WTC11 (cell line): Measurements from ENCODE around the gene ACP3. TPM values are rescaled to one million over a fixed set of nuclear protein-coding genes. Genes with fewer than 3 reads are reported as not detected.

Experiments
- ATAC-seq: fragments of 200-7000 bp; cut with Tn5 transposase; 2 replicates; pipeline ENCODE4 v1.10.0; 2021; ENCODE audit warnings: mild to moderate bottlenecking, moderate library complexity
- CTCF ChIA-PET: fragments of 300-600 bp; sonication (Branson Sonifier 250); formaldehyde crosslinking; loops from one replicate; lab custom pipeline; 2021; ENCODE audit warnings: antibody characterized with exemption; lab: Charles Lee
- POLR2A ChIA-PET: fragments of 350-600 bp; sonication (Branson Sonifier 250); formaldehyde crosslinking; loops from one replicate; lab custom pipeline; 2021; ENCODE audit warnings: antibody characterized with exemption; lab: Charles Lee
- DNase-seq: peaks from one replicate; pipeline ENCODE4 v3.0.0; 2021; ENCODE audit warnings: low spot score
- H3K27ac Mint-ChIP-seq: 2 replicates; pipeline ENCODE4 v1.8.0; 2021; ENCODE audit warnings: mixed read lengths
- H3K27me3 Mint-ChIP-seq: 2 replicates; pipeline ENCODE4 v1.8.0; 2021; ENCODE audit warnings: low read depth, mild to moderate bottlenecking, moderate library complexity, mixed read lengths
- H3K36me3 Mint-ChIP-seq: 2 replicates; pipeline ENCODE4 v1.8.0; 2021; ENCODE audit warnings: mixed read lengths
- H3K4me1 Mint-ChIP-seq: 2 replicates; pipeline ENCODE4 v1.8.0; 2022; ENCODE audit warnings: mixed read lengths
- H3K4me3 Mint-ChIP-seq: 2 replicates; pipeline ENCODE4 v1.8.0; 2021; ENCODE audit warnings: mild to moderate bottlenecking, moderate library complexity, mixed read lengths
- H3K9me3 Mint-ChIP-seq: 2 replicates; pipeline ENCODE4 v1.8.0; 2021; ENCODE audit warnings: mixed read lengths
- ELF4 ChIP-seq: sonication (generic); formaldehyde crosslinking; IDR thresholded peaks from 2 replicates; pipeline ENCODE4 v1.8.1; 2022; ENCODE audit warnings: low read depth, mild to moderate bottlenecking, moderate library complexity, missing genetic modification reagents
- FOXK1 ChIP-seq: sonication (generic); formaldehyde crosslinking; IDR thresholded peaks from 2 replicates; pipeline ENCODE4 v1.8.0; 2022; ENCODE audit warnings: mild to moderate bottlenecking, moderate library complexity, missing genetic modification reagents
- JAZF1 ChIP-seq: fragments of 250-450 bp; sonication (Bioruptor Pico); IDR thresholded peaks from 2 replicates; pipeline ENCODE4 v1.9.0; 2021; ENCODE audit warnings: moderate library complexity, mild to moderate bottlenecking, inconsistent platforms
- MAX ChIP-seq: sonication (generic); formaldehyde crosslinking; IDR thresholded peaks from 2 replicates; pipeline ENCODE4 v1.8.0; 2022; ENCODE audit warnings: mild to moderate bottlenecking, missing genetic modification reagents
- MYBL2 ChIP-seq: sonication (generic); formaldehyde crosslinking; IDR thresholded peaks from 2 replicates; pipeline ENCODE4 v1.8.1; 2023; ENCODE audit warnings: mild to moderate bottlenecking, moderate library complexity, missing genetic modification reagents
- NFYB ChIP-seq: sonication (generic); formaldehyde crosslinking; conservative IDR thresholded peaks from 2 replicates; pipeline ENCODE4 v1.8.0; 2022; ENCODE audit warnings: low read depth, missing genetic modification reagents
- NR3C1 ChIP-seq: sonication (generic); formaldehyde crosslinking; conservative IDR thresholded peaks from 2 replicates; pipeline ENCODE4 v1.8.1; 2023; ENCODE audit warnings: low read depth, mild to moderate bottlenecking, missing genetic modification reagents
- SP1 ChIP-seq: sonication (generic); formaldehyde crosslinking; conservative IDR thresholded peaks from 2 replicates; pipeline ENCODE4 v1.8.1; 2022; ENCODE audit warnings: missing genetic modification reagents
- TCF7 ChIP-seq: sonication (generic); formaldehyde crosslinking; IDR thresholded peaks from 2 replicates; pipeline ENCODE4 v1.8.0; 2022; ENCODE audit warnings: mild to moderate bottlenecking, low read depth, missing genetic modification reagents, moderate library complexity
- TEAD1 ChIP-seq: sonication (generic); formaldehyde crosslinking; IDR thresholded peaks from 2 replicates; pipeline ENCODE4 v1.8.0; 2022; ENCODE audit warnings: mild to moderate bottlenecking, missing genetic modification reagents
- TP53 ChIP-seq: sonication (generic); formaldehyde crosslinking; IDR thresholded peaks from 2 replicates; pipeline ENCODE4 v1.8.1; 2023; ENCODE audit warnings: mild to moderate bottlenecking, missing genetic modification reagents
- USF1 ChIP-seq: sonication (generic); formaldehyde crosslinking; IDR thresholded peaks from 2 replicates; pipeline ENCODE4 v1.8.0; 2022; ENCODE audit warnings: mild to moderate bottlenecking, missing genetic modification reagents
- ZBTB21 ChIP-seq: sonication (generic); formaldehyde crosslinking; IDR thresholded peaks from 2 replicates; pipeline ENCODE4 v1.8.1; 2023; ENCODE audit warnings: mild to moderate bottlenecking, missing genetic modification reagents, borderline replicate concordance
- ZNF396 ChIP-seq: fragments of 250-450 bp; sonication (Bioruptor Pico); IDR thresholded peaks from 2 replicates; pipeline ENCODE4 v1.8.0; 2021; ENCODE audit warnings: mild to moderate bottlenecking, moderate library complexity, borderline replicate concordance
- ZNF423 ChIP-seq: fragments of 250-450 bp; sonication (Bioruptor Pico); IDR thresholded peaks from 2 replicates; pipeline ENCODE4 v2.1.2; 2022; ENCODE audit warnings: mild to moderate bottlenecking, moderate library complexity
- total RNA-seq: library from RNA; stranded (reverse); gene quantifications from 3 replicates; pipeline ENCODE4 v1.2.3, GENCODE V29; 2021
- TF ChIP-seq, protein P1 (sequence below): sonication (generic); formaldehyde crosslinking; IDR thresholded peaks from 2 replicates; pipeline ENCODE4 v1.8.1; 2023; ENCODE audit warnings: mild to moderate bottlenecking, missing genetic modification reagents, moderate library complexity
- TF ChIP-seq, protein P2 (sequence below): sonication (generic); formaldehyde crosslinking; IDR thresholded peaks from 2 replicates; pipeline ENCODE4 v1.8.0; 2022; ENCODE audit warnings: mild to moderate bottlenecking, missing genetic modification reagents
- TF ChIP-seq, protein P3 (sequence below): sonication (generic); formaldehyde crosslinking; IDR thresholded peaks from 2 replicates; pipeline ENCODE4 v1.8.0; 2023; ENCODE audit warnings: mild to moderate bottlenecking, missing genetic modification reagents
- TF ChIP-seq, protein P4 (sequence below): fragments of 250-450 bp; sonication (Bioruptor Pico); IDR thresholded peaks from 2 replicates; pipeline ENCODE4 v1.9.0; 2021; ENCODE audit warnings: mild to moderate bottlenecking, borderline replicate concordance

ACP3 gene
- total RNA-seq, 1 experiment from 2014 or later = 2.5 TPM

DNA sequence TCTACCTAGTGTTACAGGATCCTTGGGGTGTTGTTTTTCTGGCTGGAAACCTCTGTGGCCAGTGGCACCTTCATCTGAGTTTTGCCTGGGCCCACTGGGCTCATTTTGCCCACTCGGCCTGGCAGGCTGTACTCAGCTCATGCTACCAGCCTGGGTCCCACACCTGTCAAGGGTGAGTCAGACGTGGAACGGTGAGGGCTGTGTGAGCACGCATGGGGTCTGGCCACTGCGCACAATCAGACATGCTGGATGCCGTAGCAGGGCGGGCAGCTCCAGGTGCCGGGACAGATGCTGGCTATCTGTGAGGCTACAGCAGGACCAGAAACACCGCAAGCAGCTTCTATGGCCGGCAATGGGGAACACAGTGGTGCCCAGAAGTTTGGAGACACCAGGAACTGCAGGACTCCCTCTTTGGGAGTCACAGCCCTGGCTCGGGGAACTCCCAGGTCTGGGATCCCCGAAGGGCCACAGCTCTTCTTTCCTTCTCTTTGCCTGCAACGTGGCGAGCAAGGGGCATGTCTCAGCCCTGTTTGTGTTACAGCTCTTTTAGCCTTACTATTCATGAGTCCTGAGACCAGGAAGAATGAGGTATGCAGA is 64.2 kb downstream of the ACP3 start:
- H3K27me3 Mint-ChIP-seq = no peaks in the 10 kb centered on the region; the same call in 1 of the 2 replicates
- peak overlapping the region; percentile 100 for H3K27ac Mint-ChIP-seq
- ChIA-PET POLR2A (interaction anchor here (0.6 to 2.5 kb wide), 4 partner anchors 14 to 98 kb away, joined by 3 to 12 read pairs (median 4); partner anchors contain the start of gene DNAJC13), CTCF (interaction anchor here (1.2 to 3.1 kb wide), 9 partner anchors 14 to 125 kb away, joined by 3 to 23 read pairs (median 6); partner anchors contain the start of gene DNAJC13)
- no peak for ATAC-seq
- H3K4me3 Mint-ChIP-seq = peak overlapping the region; percentile 59; the same call in 1 of the 2 replicates
- DNase-seq = no peak
- TF ChIP-seq ZBTB21 = 0 out of 2 replicates have a peak, but pooled peaks have one; percentile 33
- 0 out of 2 replicates have a peak, but pooled peaks have one; percentile 49 for TF ChIP-seq TP53 (CRISPR knock-in tag)
- no peak for TF ChIP-seq JAZF1 (CRISPR knock-in tag)
- TF ChIP-seq, all 79 proteins: peak for 2
- peaks cover 26% of the 10 kb centered on the region for H3K36me3 Mint-ChIP-seq
- H3K4me1 Mint-ChIP-seq = peaks cover 67% of the 10 kb centered on the region
- H3K9me3 Mint-ChIP-seq = peaks cover 19% of the 10 kb centered on the region

DNA sequence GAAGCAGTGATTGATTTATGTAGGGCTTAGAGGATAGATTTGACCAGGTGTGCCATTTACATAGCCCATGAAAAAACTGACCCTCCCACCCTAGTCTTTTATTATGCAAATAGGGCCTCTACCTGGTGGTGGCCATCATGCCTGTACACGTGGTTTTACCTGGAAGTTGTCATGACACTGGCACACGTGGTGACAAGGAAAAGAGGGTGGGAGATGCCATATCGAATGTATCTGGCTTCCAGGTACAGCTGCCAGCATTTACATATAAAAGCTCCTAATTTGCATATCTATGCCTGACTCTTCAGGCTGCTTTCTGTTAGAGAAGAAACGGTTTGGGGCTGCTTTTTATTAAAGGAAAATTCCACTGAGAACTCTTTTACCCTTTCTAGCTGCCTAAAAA is 65.1 kb downstream of the ACP3 start:
- peaks cover 64% of the 10 kb centered on the region for H3K4me1 Mint-ChIP-seq
- TF ChIP-seq, protein P1, sequence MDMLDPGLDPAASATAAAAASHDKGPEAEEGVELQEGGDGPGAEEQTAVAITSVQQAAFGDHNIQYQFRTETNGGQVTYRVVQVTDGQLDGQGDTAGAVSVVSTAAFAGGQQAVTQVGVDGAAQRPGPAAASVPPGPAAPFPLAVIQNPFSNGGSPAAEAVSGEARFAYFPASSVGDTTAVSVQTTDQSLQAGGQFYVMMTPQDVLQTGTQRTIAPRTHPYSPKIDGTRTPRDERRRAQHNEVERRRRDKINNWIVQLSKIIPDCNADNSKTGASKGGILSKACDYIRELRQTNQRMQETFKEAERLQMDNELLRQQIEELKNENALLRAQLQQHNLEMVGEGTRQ (CRISPR knock-in tag) = peak; percentile 76
- TF ChIP-seq ZNF396 (CRISPR knock-in tag) (0 out of 2 replicates have a peak, but pooled peaks have one; percentile 38), JAZF1 (CRISPR knock-in tag) (no peak), TEAD1 (CRISPR knock-in tag) (peak; percentile 24; the same call in 1 of the 2 replicates), MYBL2 (CRISPR knock-in tag) (peak; percentile 42; the same call in 1 of the 2 replicates), MAX (peak; percentile 85; the same call in 1 of the 2 replicates), USF1 (CRISPR knock-in tag) (peak; percentile 85), TCF7 (CRISPR knock-in tag) (no peak), FOXK1 (CRISPR knock-in tag) (peak; percentile 45; the same call in 1 of the 2 replicates)
- POLR2A ChIA-PET = interaction anchor here (0.6 to 2.5 kb wide), 5 partner anchors 15 to 105 kb away, joined by 3 to 12 read pairs (median 4); partner anchors contain the start of gene DNAJC13
- H3K4me3 Mint-ChIP-seq = peak overlapping the region; percentile 59
- DNase-seq (peak; percentile 53), ATAC-seq (peak; percentile 80)
- no peaks in the 10 kb centered on the region; the same call in 1 of the 2 replicates for H3K27me3 Mint-ChIP-seq
- CTCF ChIA-PET = interaction anchor here (0.9 to 3.1 kb wide), 10 partner anchors 13 to 126 kb away, joined by 3 to 23 read pairs (median 5); partner anchors contain the start of gene DNAJC13
- peaks cover 16% of the 10 kb centered on the region for H3K9me3 Mint-ChIP-seq
- peak overlapping the region; percentile 100 for H3K27ac Mint-ChIP-seq
- peaks cover 24% of the 10 kb centered on the region for H3K36me3 Mint-ChIP-seq

DNA sequence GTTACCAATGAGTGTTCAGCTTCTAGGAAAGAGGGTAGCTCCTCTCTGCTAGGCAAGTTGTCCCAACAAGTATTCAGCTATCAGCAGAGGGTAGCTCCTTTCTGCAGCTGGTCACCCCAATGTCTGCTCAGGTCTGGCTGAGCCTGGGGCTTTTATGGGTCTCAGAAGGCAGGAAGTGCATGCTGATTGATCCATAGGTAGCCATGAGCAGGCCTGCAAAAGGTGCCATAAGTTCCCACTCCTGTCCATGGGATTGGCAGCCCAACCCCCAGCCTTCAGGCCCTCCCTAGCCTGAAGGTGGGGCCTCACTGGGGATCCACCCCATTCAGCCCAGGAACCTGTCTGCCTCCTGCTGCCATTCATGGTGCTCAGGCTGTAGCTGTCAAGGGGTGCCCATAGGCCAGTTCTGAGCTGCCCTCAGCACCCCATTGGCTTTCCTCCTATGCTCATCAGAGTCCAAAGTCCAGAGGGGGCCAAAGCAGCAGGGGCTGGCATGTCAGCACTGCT is 65.5 kb downstream of the ACP3 start:
- ATAC-seq (peak; percentile 69), DNase-seq (peak; percentile 54)
- Mint-ChIP-seq H3K27ac (peak overlapping the region; percentile 100), H3K36me3 (peaks cover 19% of the 10 kb centered on the region), H3K9me3 (peaks cover 11% of the 10 kb centered on the region), H3K4me1 (peaks cover 59% of the 10 kb centered on the region), H3K4me3 (peak overlapping the region; percentile 59), H3K27me3 (no peaks in the 10 kb centered on the region; the same call in 1 of the 2 replicates)
- CTCF ChIA-PET = interaction anchor here (0.9 to 3.1 kb wide), 8 partner anchors 15 to 126 kb away, joined by 3 to 23 read pairs (median 6); partner anchors contain the start of gene DNAJC13
- POLR2A ChIA-PET = interaction anchor here (1.6 to 2.5 kb wide), 3 partner anchors 16 to 99 kb away, joined by 3 to 12 read pairs (median 5); partner anchors contain the start of gene DNAJC13
- TF ChIP-seq, protein P2, sequence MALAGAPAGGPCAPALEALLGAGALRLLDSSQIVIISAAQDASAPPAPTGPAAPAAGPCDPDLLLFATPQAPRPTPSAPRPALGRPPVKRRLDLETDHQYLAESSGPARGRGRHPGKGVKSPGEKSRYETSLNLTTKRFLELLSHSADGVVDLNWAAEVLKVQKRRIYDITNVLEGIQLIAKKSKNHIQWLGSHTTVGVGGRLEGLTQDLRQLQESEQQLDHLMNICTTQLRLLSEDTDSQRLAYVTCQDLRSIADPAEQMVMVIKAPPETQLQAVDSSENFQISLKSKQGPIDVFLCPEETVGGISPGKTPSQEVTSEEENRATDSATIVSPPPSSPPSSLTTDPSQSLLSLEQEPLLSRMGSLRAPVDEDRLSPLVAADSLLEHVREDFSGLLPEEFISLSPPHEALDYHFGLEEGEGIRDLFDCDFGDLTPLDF (CRISPR knock-in tag) = peak; percentile 64; the same call in 1 of the 2 replicates
- TF ChIP-seq, protein P3, sequence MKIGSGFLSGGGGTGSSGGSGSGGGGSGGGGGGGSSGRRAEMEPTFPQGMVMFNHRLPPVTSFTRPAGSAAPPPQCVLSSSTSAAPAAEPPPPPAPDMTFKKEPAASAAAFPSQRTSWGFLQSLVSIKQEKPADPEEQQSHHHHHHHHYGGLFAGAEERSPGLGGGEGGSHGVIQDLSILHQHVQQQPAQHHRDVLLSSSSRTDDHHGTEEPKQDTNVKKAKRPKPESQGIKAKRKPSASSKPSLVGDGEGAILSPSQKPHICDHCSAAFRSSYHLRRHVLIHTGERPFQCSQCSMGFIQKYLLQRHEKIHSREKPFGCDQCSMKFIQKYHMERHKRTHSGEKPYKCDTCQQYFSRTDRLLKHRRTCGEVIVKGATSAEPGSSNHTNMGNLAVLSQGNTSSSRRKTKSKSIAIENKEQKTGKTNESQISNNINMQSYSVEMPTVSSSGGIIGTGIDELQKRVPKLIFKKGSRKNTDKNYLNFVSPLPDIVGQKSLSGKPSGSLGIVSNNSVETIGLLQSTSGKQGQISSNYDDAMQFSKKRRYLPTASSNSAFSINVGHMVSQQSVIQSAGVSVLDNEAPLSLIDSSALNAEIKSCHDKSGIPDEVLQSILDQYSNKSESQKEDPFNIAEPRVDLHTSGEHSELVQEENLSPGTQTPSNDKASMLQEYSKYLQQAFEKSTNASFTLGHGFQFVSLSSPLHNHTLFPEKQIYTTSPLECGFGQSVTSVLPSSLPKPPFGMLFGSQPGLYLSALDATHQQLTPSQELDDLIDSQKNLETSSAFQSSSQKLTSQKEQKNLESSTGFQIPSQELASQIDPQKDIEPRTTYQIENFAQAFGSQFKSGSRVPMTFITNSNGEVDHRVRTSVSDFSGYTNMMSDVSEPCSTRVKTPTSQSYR (CRISPR knock-in tag) = peak; percentile 82
- peak; percentile 56 for TF ChIP-seq ZNF423 (CRISPR knock-in tag)
- TF ChIP-seq NFYB = peak; percentile 37; the same call in 1 of the 2 replicates
- TF ChIP-seq NR3C1 = no peak
- TF ChIP-seq ELF4 (CRISPR knock-in tag) = no peak
- 0 out of 2 replicates have a peak, but pooled peaks have one; percentile 11 for TF ChIP-seq SP1
- TF ChIP-seq, protein P4, sequence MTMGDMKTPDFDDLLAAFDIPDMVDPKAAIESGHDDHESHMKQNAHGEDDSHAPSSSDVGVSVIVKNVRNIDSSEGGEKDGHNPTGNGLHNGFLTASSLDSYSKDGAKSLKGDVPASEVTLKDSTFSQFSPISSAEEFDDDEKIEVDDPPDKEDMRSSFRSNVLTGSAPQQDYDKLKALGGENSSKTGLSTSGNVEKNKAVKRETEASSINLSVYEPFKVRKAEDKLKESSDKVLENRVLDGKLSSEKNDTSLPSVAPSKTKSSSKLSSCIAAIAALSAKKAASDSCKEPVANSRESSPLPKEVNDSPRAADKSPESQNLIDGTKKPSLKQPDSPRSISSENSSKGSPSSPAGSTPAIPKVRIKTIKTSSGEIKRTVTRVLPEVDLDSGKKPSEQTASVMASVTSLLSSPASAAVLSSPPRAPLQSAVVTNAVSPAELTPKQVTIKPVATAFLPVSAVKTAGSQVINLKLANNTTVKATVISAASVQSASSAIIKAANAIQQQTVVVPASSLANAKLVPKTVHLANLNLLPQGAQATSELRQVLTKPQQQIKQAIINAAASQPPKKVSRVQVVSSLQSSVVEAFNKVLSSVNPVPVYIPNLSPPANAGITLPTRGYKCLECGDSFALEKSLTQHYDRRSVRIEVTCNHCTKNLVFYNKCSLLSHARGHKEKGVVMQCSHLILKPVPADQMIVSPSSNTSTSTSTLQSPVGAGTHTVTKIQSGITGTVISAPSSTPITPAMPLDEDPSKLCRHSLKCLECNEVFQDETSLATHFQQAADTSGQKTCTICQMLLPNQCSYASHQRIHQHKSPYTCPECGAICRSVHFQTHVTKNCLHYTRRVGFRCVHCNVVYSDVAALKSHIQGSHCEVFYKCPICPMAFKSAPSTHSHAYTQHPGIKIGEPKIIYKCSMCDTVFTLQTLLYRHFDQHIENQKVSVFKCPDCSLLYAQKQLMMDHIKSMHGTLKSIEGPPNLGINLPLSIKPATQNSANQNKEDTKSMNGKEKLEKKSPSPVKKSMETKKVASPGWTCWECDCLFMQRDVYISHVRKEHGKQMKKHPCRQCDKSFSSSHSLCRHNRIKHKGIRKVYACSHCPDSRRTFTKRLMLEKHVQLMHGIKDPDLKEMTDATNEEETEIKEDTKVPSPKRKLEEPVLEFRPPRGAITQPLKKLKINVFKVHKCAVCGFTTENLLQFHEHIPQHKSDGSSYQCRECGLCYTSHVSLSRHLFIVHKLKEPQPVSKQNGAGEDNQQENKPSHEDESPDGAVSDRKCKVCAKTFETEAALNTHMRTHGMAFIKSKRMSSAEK (CRISPR knock-in tag) = peak; percentile 70; the same call in 1 of the 2 replicates
